K562 (cell line): Measurements from ENCODE around the gene CLK3. TPM values are rescaled to one million over a fixed set of nuclear protein-coding genes. Genes with fewer than 3 reads are reported as not detected.

Experiments
- ATAC-seq: fragments of 200-7000 bp; cut with Tn5 transposase; 3 replicates; pipeline ENCODE4 v1.9.1; 2020; ENCODE audit warnings: moderate library complexity
- BruUV-seq: library from RNA; stranded (reverse); fragments of 400-500 nt; replicated peaks from 2 replicates; lab custom pipeline; 2021; lab: Mats Ljungman, UMichigan
- CTCF ChIA-PET: fragments of 300-600 bp; formaldehyde crosslinking; extraction: SDS; loops from one replicate; lab custom pipeline; 2021; ENCODE audit warnings: low intra/inter-chr PET ratio; lab: Yijun Ruan, JAX
- POLR2A ChIA-PET: fragments of 300-600, 350-650 bp; sonication (Branson Sonifier 250); formaldehyde crosslinking; extraction: SDS; loops from one replicate; lab custom pipeline; 2021; ENCODE audit warnings: antibody characterized with exemption, inconsistent platforms; lab: Yijun Ruan, JAX
- DNase-seq, 4 experiments: peaks; one replicate each; pipeline versions ENCODE4 v3.0.0 to v3.0.0-alpha.2; 2011 to 2018; ENCODE audit warnings: low spot score in 3 of 4, mixed read lengths in 3 of 4; ENCODE audit errors: extremely low read depth in 1 of 4
- FAIRE-seq: peaks from 2 replicates; lab custom pipeline; 2011; peaks lifted over from hg19 to GRCh38; lab: Jason Lieb, UNC
- H2AFZ ChIP-seq: 2 replicates; pipeline ENCODE4 v1.6.0; 2011; ENCODE audit warnings: low read depth, low read length, control low read depth, inconsistent platforms
- H3K27ac ChIP-seq: fragments of 200-600 bp; 3 replicates; pipeline ENCODE4 v1.8.0; 2011; ENCODE audit warnings: low read depth, mild to moderate bottlenecking, control low read depth, inconsistent platforms, low read length, moderate library complexity, mixed read lengths; ENCODE audit errors: extremely low read depth
- H3K27me3 ChIP-seq, 2 experiments: fragments of 300-600 bp in 1 of 2; 2 replicates in 1 of 2; 3 replicates in 1 of 2; pipeline versions ENCODE4 v1.6.0 to v1.8.0; 2011; ENCODE audit warnings: inconsistent platforms in 2 of 2, low read length in 2 of 2, mild to moderate bottlenecking in 1 of 2, mixed read lengths in 1 of 2, moderate library complexity in 1 of 2; ENCODE audit not compliant: control insufficient read depth in 2 of 2, insufficient read depth in 2 of 2
- H3K36me3 ChIP-seq: fragments of 300-600 bp; 3 replicates; pipeline ENCODE4 v1.8.0; 2011; ENCODE audit warnings: mild to moderate bottlenecking, low read length, inconsistent platforms; ENCODE audit not compliant: control insufficient read depth, insufficient read depth
- H3K4me1 ChIP-seq, 2 experiments: fragments of 200-600 bp in 1 of 2; replicated peaks in 1 of 2; 2 replicates in 1 of 2; 3 replicates in 1 of 2; pipeline versions ENCODE4 v1.5.1 to v1.8.0; 2011; ENCODE audit warnings: inconsistent platforms in 2 of 2, low read length in 2 of 2, mild to moderate bottlenecking in 1 of 2, mixed read lengths in 1 of 2, moderate library complexity in 1 of 2; ENCODE audit not compliant: control insufficient read depth in 2 of 2, insufficient read depth in 2 of 2
- H3K4me2 ChIP-seq: 2 replicates; pipeline ENCODE4 v1.6.1; 2011; ENCODE audit warnings: low read length, control low read depth, inconsistent platforms, mixed read lengths; ENCODE audit not compliant: insufficient read depth
- H3K4me3 ChIP-seq: fragments of 200-600 bp; sonication (generic), shearing (Covaris generic); 2 replicates; pipeline ENCODE4 v1.5.1; 2016; ENCODE audit warnings: control low read depth, inconsistent platforms
- H3K79me2 ChIP-seq: fragments of 200-600 bp; 3 replicates; pipeline ENCODE4 v1.8.0; 2011; ENCODE audit warnings: low read length, inconsistent platforms; ENCODE audit not compliant: control insufficient read depth, insufficient read depth
- H3K9ac ChIP-seq, 2 experiments: 2 replicates each; pipeline versions ENCODE4 v1.6.0 to v1.6.1; 2011; ENCODE audit warnings: low read depth in 2 of 2, low read length in 2 of 2, control low read depth in 1 of 2, inconsistent platforms in 1 of 2, mild to moderate bottlenecking in 1 of 2, mixed read lengths in 1 of 2; ENCODE audit not compliant: insufficient read depth in 1 of 2
- H3K9me1 ChIP-seq: one replicate; pipeline ENCODE4 v1.6.0; 2011; ENCODE audit warnings: inconsistent platforms, mild to moderate bottlenecking, low read length, moderate library complexity; ENCODE audit not compliant: control insufficient read depth, insufficient read depth
- H3K9me3 ChIP-seq: replicated peaks from 2 replicates; pipeline ENCODE4 v1.5.1; 2011; ENCODE audit warnings: low read depth, low read length, inconsistent platforms; ENCODE audit not compliant: control insufficient read depth, insufficient read depth
- H4K20me1 ChIP-seq: replicated peaks from 2 replicates; pipeline ENCODE4 v1.6.1; 2011; ENCODE audit warnings: low read length, inconsistent platforms, mixed read lengths; ENCODE audit not compliant: control insufficient read depth, insufficient read depth
- CBFB ChIP-seq: sonication (generic); formaldehyde crosslinking; IDR thresholded peaks from 2 replicates; pipeline ENCODE4 v1.4.0; 2020; ENCODE audit warnings: mild to moderate bottlenecking, missing genetic modification reagents
- POLR2AphosphoS5 ChIP-seq: IDR thresholded peaks from 2 replicates; pipeline ENCODE4 v1.6.1; 2011; ENCODE audit warnings: mild to moderate bottlenecking, low read depth, low read length, moderate library complexity; ENCODE audit not compliant: control insufficient read depth, insufficient read depth
- THRB ChIP-seq: fragments of 450-650 bp; formaldehyde crosslinking; conservative IDR thresholded peaks from 2 replicates; pipeline ENCODE4 v1.4.0; 2022; ENCODE audit warnings: mild to moderate bottlenecking, missing genetic modification characterization
- YY1 ChIP-seq, 3 experiments: IDR thresholded peaks; 2 replicates each; pipeline ENCODE4 v1.6.1; 2011; ENCODE audit warnings: low read length in 2 of 3, mild to moderate bottlenecking in 2 of 3, moderate library complexity in 2 of 3, borderline replicate concordance in 1 of 3, control low read depth in 1 of 3, low read depth in 1 of 3; ENCODE audit not compliant: insufficient read depth in 3 of 3, insufficient replicate concordance in 2 of 3, control insufficient read depth in 1 of 3, insufficient read length in 1 of 3; ENCODE audit errors: extremely low read depth in 1 of 3
- ZBTB40 ChIP-seq, 2 experiments: fragments of 450-650 bp in 1 of 2; sonication (generic) in 1 of 2; formaldehyde crosslinking in 1 of 2; IDR thresholded peaks; 2 replicates each; pipeline versions ENCODE4 v1.7.1 to v1.9.0; 2016 to 2022; ENCODE audit warnings: inconsistent platforms in 1 of 2, mild to moderate bottlenecking in 1 of 2, missing genetic modification reagents in 1 of 2
- WGBS: fragments of 100-300 bp; shearing (Covaris generic); methylation state at CpG from one replicate; pipeline ENCODE4 v1.1.6; 2016; ENCODE audit warnings: low coverage, mixed read lengths; ENCODE audit not compliant: insufficient coverage; ENCODE audit errors: missing lambda C conversion rate; 5-methylcytosine and 5-hydroxymethylcytosine counted together
- in situ Hi-C: fragments of 300-500 bp; cut with MboI; formaldehyde crosslinking; loops from 4 replicates; pipeline ENCODE4 v1.15.0; 2018; ENCODE audit warnings: inconsistent platforms, mixed read lengths
- intact Hi-C: fragments of 100-400 bp; cut with micrococcal nuclease; formaldehyde crosslinking; loops from 2 replicates; pipeline ENCODE4 v1.14.2; 2022
- polyA plus RNA-seq, 8 experiments: library from polyadenylated mRNA; depleted of rRNA in 4 of 8; stranded (reverse) in 5 of 8; unstranded in 3 of 8; fragments of >200 nt; fragmentation: Nextera tagmentation in 2 of 8; fragmentation: Illumina TruSeq in 1 of 8; extraction: Ambion mirVana in 2 of 8; extraction: Trizol in 1 of 8; gene quantifications; 2 replicates each; pipeline versions ENCODE4 v1.2.1 to v1.2.3, GENCODE V29; 2011 to 2014; ENCODE audit warnings: inconsistent platforms in 1 of 8, missing spikeins in 1 of 8
- total RNA-seq, 7 experiments: library from RNA; depleted of rRNA in 6 of 7; stranded (reverse); fragments of >200 nt in 6 of 7; fragmentation: Illumina TruSeq in 2 of 7; extraction: Trizol in 2 of 7; gene quantifications; 2 replicates each; pipeline versions ENCODE4 v1.2.1 to v1.2.3, GENCODE V29; 2011 to 2021; ENCODE audit warnings: low replicate concordance in 1 of 7

Gene CLK3
- total and polyA plus RNA-seq, 9 of the 15 experiments (the other 6 are each of a cell fraction or from before 2014, with no cell fraction given): 1.2 to 95.2 (median 51.7) TPM

GRCh38 chr15:74614744-74615507, 710 bp upstream of the CLK3 start (continued):
- TF ChIP-seq CBFB: 0 out of 2 replicates have a peak, but pooled peaks have one; percentile 12

- in situ Hi-C loops (no loop called here), intact Hi-C loops (loop anchor here (5.0 to 10.0 kb wide), 2 partner anchors 244 to 622 kb away; partner anchors contain the start of genes PML and STOML1)
- Histone ChIP-seq H2AFZ (peak overlapping the region; percentile 96), H3K9me3 (no peaks in the 10 kb centered on the region), H3K27me3 (no peaks in the 10 kb centered on the region; a peak in 1 of 5 replicates), H3K9ac (peak overlapping the region; percentile 91 to 98), H3K4me2 (peak overlapping the region; percentile 92), H3K27ac (peak overlapping the region; percentile 84), H3K9me1 (peaks cover 13% of the 10 kb centered on the region), H3K79me2 (peaks cover 61% of the 10 kb centered on the region), H3K4me1 (peaks cover 15 to 48% of the 10 kb centered on the region in 2 experiments; a peak in 4 of 5 replicates), H3K36me3 (peaks cover 44% of the 10 kb centered on the region; the same call in 2 of the 3 replicates), H3K4me3 (peak overlapping the region; percentile 89), H4K20me1 (peaks cover 52% of the 10 kb centered on the region)
- POLR2A ChIA-PET: interaction anchor here (0.6 to 9.7 kb wide), 6 partner anchors 9 to 310 kb away, joined by 3 to 111 read pairs (median 3); no protein-coding TSS in a partner anchor
- BruUV-seq: no TSS peak
- FAIRE-seq: peak; percentile 49
- peak; percentile 3 for ATAC-seq
- peak; percentile 58 to 76 (median 64) for DNase-seq
- CTCF ChIA-PET: interaction anchor here (0.7 kb wide), 1 partner anchor 243 kb away, joined by 3 read pairs; no protein-coding TSS in a partner anchor
- WGBS: 1% methylated on average over 18 of the region's 18 CpGs
- TF ChIP-seq POLR2AphosphoS5: peak; percentile 36; the same call in 1 of the 2 replicates
- TF ChIP-seq THRB: no peak
- no peak for TF ChIP-seq ZBTB40 (IDR thresholded peaks at IDR 0.05)
- no peak for TF ChIP-seq ZBTB40 (CRISPR knock-in tag; IDR thresholded peaks at IDR 0.05)
- TF ChIP-seq YY1 (IDR thresholded peaks at IDR 0.05; ENCODE audit: borderline replicate concordance in 1 of 3, control insufficient read depth in 1 of 3, extremely low read depth in 1 of 3, insufficient read depth in 3 of 3, insufficient read length in 1 of 3, insufficient replicate concordance in 2 of 3, low read depth in 1 of 3, low read length in 2 of 3): peak in 1 of 3 experiments; percentile 13
Observed at GRCh38 chr15:74616366-74616939, 817 bp downstream of the CLK3 start.
